ENCODE measurements around the gene BCAP31. TPM values are rescaled to one million over a fixed set of nuclear protein-coding genes. Genes with fewer than 3 reads are reported as not detected.
"Not testable (repeated sequence)": the region's sequence is repeated elsewhere in the genome, so short reads cannot be mapped to it uniquely, and the experiment has no call there.

BCAP31 gene
- total RNA-seq, 1 experiment from 2014 or later: 232 TPM

DNA sequence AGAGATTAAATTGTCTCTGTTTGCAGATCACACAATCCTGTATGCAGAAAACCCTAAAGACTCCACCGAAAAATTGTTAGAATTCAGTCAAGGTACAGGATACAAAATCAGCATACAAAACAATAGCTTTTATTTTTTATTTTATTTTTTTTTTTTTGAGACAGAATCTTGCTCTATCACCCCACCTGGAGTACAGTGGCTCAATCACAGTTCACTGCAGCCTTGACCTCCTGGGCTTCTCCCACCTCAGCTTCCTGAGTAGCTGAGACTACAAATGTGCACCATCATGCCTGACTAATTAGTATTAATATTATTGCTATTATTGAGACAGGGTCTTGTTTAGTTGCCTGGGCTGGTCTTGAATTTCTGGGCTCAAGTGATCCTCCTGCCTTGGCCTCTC is 30.9 kb upstream of the BCAP31 start:
- BruUV-seq (replicated peaks): no TSS peak
- Histone ChIP-seq H3K4me3 (ENCODE audit: low read depth, low read length) (no peak overlapping the region), H3K4me1 (no peaks in the 10 kb centered on the region), H3K27me3 (replicated peaks; ENCODE audit: control insufficient read depth, insufficient read depth, low read length) (no peaks in the 10 kb centered on the region), H3K36me3 (ENCODE audit: control insufficient read depth, insufficient read depth, low read length) (no peaks in the 10 kb centered on the region), H3K9me3 (no peaks in the 10 kb centered on the region)
- intact Hi-C loops (cut with micrococcal nuclease; ENCODE audit: unreplicated experiment): no loop called here
- Mint-ChIP-seq H3K9me3 (ENCODE audit: unreplicated experiment) (no peaks in the 10 kb centered on the region), H3K4me1 (ENCODE audit: low read depth, unreplicated experiment) (peaks cover 6% of the 10 kb centered on the region), H3K4me3 (ENCODE audit: unreplicated experiment) (no peak overlapping the region), H3K36me3 (ENCODE audit: insufficient read depth, unreplicated experiment) (no peaks in the 10 kb centered on the region), H3K27ac (ENCODE audit: unreplicated experiment) (no peak overlapping the region), H3K27me3 (ENCODE audit: insufficient read depth, unreplicated experiment) (no peaks in the 10 kb centered on the region)
- ChIA-PET CTCF (no interaction called here), POLR2A (no interaction called here)
- peak in 1 of 2 experiments; percentile 7 for TF ChIP-seq CTCF (IDR thresholded peaks at IDR 0.05; ENCODE audit: insufficient read depth in 1 of 2, low read depth in 1 of 2, low read length in 1 of 2, severe bottlenecking in 1 of 2, unreplicated experiment in 1 of 2)
- no peak for DNase-seq

GRCh38 chrX:153750127-153750774 is 26.1 kb upstream of the BCAP31 start:
- BruUV-seq (replicated peaks): no TSS peak
- Histone ChIP-seq H3K9me3 (no peaks in the 10 kb centered on the region), H3K27me3 (replicated peaks; ENCODE audit: control insufficient read depth, insufficient read depth, low read length) (no peaks in the 10 kb centered on the region), H3K36me3 (ENCODE audit: control insufficient read depth, insufficient read depth, low read length) (no peaks in the 10 kb centered on the region), H3K4me3 (ENCODE audit: low read depth, low read length) (no peak overlapping the region), H3K4me1 (no peaks in the 10 kb centered on the region)
- TF ChIP-seq CTCF (IDR thresholded peaks at IDR 0.05; ENCODE audit: insufficient read depth in 1 of 2, low read depth in 1 of 2, low read length in 1 of 2, severe bottlenecking in 1 of 2, unreplicated experiment in 1 of 2): no peak
- Mint-ChIP-seq H3K4me3 (ENCODE audit: unreplicated experiment) (no peak overlapping the region), H3K4me1 (ENCODE audit: low read depth, unreplicated experiment) (peaks cover 6% of the 10 kb centered on the region), H3K27ac (ENCODE audit: unreplicated experiment) (no peak overlapping the region), H3K9me3 (ENCODE audit: unreplicated experiment) (no peaks in the 10 kb centered on the region), H3K36me3 (ENCODE audit: insufficient read depth, unreplicated experiment) (no peaks in the 10 kb centered on the region), H3K27me3 (ENCODE audit: insufficient read depth, unreplicated experiment) (peaks cover 3% of the 10 kb centered on the region)
- no peak for DNase-seq
- intact Hi-C loops (cut with micrococcal nuclease; ENCODE audit: unreplicated experiment): no loop called here
- ChIA-PET CTCF (no interaction called here), POLR2A (no interaction called here)

- H3K9me3 Mint-ChIP-seq (ENCODE audit: unreplicated experiment); H3K27me3 Mint-ChIP-seq (ENCODE audit: insufficient read depth, unreplicated experiment); H3K36me3 ChIP-seq (ENCODE audit: control insufficient read depth, insufficient read depth, low read length); BruUV-seq (replicated peaks); H3K9me3 ChIP-seq; intact Hi-C loops (cut with micrococcal nuclease; ENCODE audit: unreplicated experiment); H3K27me3 ChIP-seq (replicated peaks; ENCODE audit: control insufficient read depth, insufficient read depth, low read length); H3K4me3 ChIP-seq (ENCODE audit: low read depth, low read length); H3K27ac Mint-ChIP-seq (ENCODE audit: unreplicated experiment); POLR2A ChIA-PET; H3K4me1 ChIP-seq; H3K4me1 Mint-ChIP-seq (ENCODE audit: low read depth, unreplicated experiment); CTCF ChIA-PET; H3K36me3 Mint-ChIP-seq (ENCODE audit: insufficient read depth, unreplicated experiment); H3K4me3 Mint-ChIP-seq (ENCODE audit: unreplicated experiment); DNase-seq: not testable (repeated sequence)
These were observed 24.8 kb upstream of the BCAP31 start for GRCh38 chrX:153749017-153749416.

GRCh38 chrX:153746991-153747390 is 22.8 kb upstream of the BCAP31 start:
- H3K36me3 Mint-ChIP-seq (ENCODE audit: insufficient read depth, unreplicated experiment); DNase-seq; H3K9me3 ChIP-seq; H3K27me3 Mint-ChIP-seq (ENCODE audit: insufficient read depth, unreplicated experiment); H3K4me1 ChIP-seq; H3K4me3 Mint-ChIP-seq (ENCODE audit: unreplicated experiment); POLR2A ChIA-PET; BruUV-seq (replicated peaks); H3K4me3 ChIP-seq (ENCODE audit: low read depth, low read length); H3K27ac Mint-ChIP-seq (ENCODE audit: unreplicated experiment); H3K9me3 Mint-ChIP-seq (ENCODE audit: unreplicated experiment); CTCF ChIA-PET; H3K4me1 Mint-ChIP-seq (ENCODE audit: low read depth, unreplicated experiment); intact Hi-C loops (cut with micrococcal nuclease; ENCODE audit: unreplicated experiment); H3K36me3 ChIP-seq (ENCODE audit: control insufficient read depth, insufficient read depth, low read length); H3K27me3 ChIP-seq (replicated peaks; ENCODE audit: control insufficient read depth, insufficient read depth, low read length): not testable (repeated sequence)

Data from Caco-2 (cell line).